ENCODE results near the gene ATXN2L.

Gene ATXN2L

GRCh38 chr16:28875134-28876018, 52.6 kb downstream of the ATXN2L start:
- TF ChIP-seq, protein P1, sequence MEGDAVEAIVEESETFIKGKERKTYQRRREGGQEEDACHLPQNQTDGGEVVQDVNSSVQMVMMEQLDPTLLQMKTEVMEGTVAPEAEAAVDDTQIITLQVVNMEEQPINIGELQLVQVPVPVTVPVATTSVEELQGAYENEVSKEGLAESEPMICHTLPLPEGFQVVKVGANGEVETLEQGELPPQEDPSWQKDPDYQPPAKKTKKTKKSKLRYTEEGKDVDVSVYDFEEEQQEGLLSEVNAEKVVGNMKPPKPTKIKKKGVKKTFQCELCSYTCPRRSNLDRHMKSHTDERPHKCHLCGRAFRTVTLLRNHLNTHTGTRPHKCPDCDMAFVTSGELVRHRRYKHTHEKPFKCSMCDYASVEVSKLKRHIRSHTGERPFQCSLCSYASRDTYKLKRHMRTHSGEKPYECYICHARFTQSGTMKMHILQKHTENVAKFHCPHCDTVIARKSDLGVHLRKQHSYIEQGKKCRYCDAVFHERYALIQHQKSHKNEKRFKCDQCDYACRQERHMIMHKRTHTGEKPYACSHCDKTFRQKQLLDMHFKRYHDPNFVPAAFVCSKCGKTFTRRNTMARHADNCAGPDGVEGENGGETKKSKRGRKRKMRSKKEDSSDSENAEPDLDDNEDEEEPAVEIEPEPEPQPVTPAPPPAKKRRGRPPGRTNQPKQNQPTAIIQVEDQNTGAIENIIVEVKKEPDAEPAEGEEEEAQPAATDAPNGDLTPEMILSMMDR (IDR thresholded peaks at IDR 0.05; ENCODE audit: low read length): peak; percentile 20; the same call in 1 of the 2 replicates
- no peak for TF ChIP-seq EZH2 (IDR thresholded peaks at IDR 0.05; ENCODE audit: borderline replicate concordance, low read length)
- Histone ChIP-seq H2AFZ (ENCODE audit: low read length) (no peak overlapping the region), H3K79me2 (ENCODE audit: insufficient read depth, low read length) (no peaks in the 10 kb centered on the region), H3K4me3 (ENCODE audit: low read depth, low read length, poor library complexity, severe bottlenecking) (no peak overlapping the region), H3K9me2 (ENCODE audit: low read depth, low read length) (no peaks in the 10 kb centered on the region), H4K20me1 (ENCODE audit: insufficient read depth, low read length) (no peaks in the 10 kb centered on the region), H3K4me1 (ENCODE audit: insufficient read depth, low read length, severe bottlenecking) (peaks cover 17% of the 10 kb centered on the region), H3K4me2 (ENCODE audit: low read length) (no peak overlapping the region), H3K27ac (ENCODE audit: low read depth, low read length, poor library complexity, severe bottlenecking) (no peak overlapping the region), H3K27me3 (ENCODE audit: insufficient read depth, low read length) (no peaks in the 10 kb centered on the region), H3K9me3 (ENCODE audit: low read length) (no peaks in the 10 kb centered on the region), H3K9ac (ENCODE audit: low read length) (no peak overlapping the region), H3F3A (ENCODE audit: insufficient read depth, low read length) (no peaks in the 10 kb centered on the region), H3K36me3 (ENCODE audit: insufficient read depth, low read length) (peaks cover 31% of the 10 kb centered on the region)

DNA sequence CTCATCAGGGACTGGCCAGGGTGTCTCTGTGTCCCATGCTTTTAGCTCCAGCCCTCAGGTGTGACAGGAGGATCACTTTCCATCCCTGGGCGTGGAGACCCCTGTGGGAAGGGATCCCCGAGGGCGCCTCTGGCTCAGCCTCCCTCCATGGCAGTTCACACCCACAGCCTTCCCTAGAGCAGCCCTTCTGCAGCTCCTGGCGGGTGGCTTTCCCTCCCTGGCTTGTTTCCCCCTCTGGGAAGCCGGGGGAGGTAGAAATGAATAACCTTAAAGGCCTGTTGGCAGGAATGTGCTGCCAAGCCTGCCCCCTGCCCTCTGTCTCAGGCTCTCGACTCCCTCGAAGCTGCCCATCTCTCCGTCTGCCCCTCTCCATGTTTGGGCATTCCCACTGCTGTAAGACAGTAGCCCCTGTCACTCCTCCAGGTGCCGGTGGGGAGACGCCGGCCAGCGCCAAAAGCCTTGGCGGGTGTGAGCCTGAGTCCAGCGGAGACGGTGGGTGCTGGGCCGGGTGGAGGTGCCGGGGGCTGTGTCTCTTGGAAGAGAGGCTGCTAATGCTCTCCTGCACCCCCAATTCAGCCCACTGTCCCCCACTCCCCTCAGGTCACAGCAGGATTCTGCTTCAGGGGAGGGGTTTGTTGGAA, 53.3 kb downstream of the ATXN2L start:
- Histone ChIP-seq H3K4me3 (ENCODE audit: low read depth, low read length, poor library complexity, severe bottlenecking) (no peak overlapping the region), H3F3A (ENCODE audit: insufficient read depth, low read length) (no peaks in the 10 kb centered on the region), H3K9me3 (ENCODE audit: low read length) (no peaks in the 10 kb centered on the region), H3K4me2 (ENCODE audit: low read length) (no peak overlapping the region), H3K27ac (ENCODE audit: low read depth, low read length, poor library complexity, severe bottlenecking) (no peak overlapping the region), H3K9me2 (ENCODE audit: low read depth, low read length) (no peaks in the 10 kb centered on the region), H3K36me3 (ENCODE audit: insufficient read depth, low read length) (peaks cover 29% of the 10 kb centered on the region), H4K20me1 (ENCODE audit: insufficient read depth, low read length) (no peaks in the 10 kb centered on the region), H3K4me1 (ENCODE audit: insufficient read depth, low read length, severe bottlenecking) (peaks cover 18% of the 10 kb centered on the region), H3K79me2 (ENCODE audit: insufficient read depth, low read length) (no peaks in the 10 kb centered on the region), H2AFZ (ENCODE audit: low read length) (no peak overlapping the region), H3K27me3 (ENCODE audit: insufficient read depth, low read length) (no peaks in the 10 kb centered on the region), H3K9ac (ENCODE audit: low read length) (no peak overlapping the region)
- TF ChIP-seq, protein P1 (IDR thresholded peaks at IDR 0.05; ENCODE audit: low read length): no peak
- no peak for TF ChIP-seq EZH2 (IDR thresholded peaks at IDR 0.05; ENCODE audit: borderline replicate concordance, low read length)

DNA sequence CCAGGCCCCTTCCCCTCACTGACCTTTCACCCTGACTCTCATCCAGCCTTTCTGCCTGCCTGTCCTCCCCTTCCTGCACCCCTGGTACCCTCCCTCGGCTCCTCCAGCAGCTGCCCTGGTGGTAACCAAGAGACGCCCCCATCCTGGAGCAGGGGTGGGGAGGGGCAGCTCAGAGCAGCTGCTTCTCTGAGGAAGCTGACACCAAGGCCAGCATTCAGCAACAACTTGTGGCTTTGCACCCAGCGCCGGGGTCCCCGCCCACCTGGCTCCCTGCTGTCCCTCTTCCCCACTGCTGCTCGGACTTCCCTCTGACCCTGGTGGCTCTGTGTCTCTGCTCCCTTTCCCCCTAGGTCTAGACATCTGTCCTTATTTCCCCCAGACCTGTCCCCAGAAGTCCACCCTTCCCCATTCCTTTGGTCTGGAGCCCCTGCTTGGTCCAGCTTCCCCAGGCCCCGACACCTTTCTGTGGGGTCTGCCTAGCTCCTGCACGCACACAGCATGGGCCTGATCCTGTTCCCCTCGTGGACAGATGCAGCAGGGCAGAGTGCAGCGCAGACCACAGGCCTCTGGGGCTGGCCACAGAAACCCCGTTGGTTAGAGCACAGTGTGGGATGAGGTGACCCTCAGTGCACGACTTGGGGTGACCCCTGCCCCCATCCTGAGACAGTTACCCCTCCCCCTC, 54.3 kb downstream of the ATXN2L start:
- H3K27me3 ChIP-seq (ENCODE audit: insufficient read depth, low read length): no peaks in the 10 kb centered on the region
- no peak overlapping the region for H3K9ac ChIP-seq (ENCODE audit: low read length)
- no peaks in the 10 kb centered on the region for H3K9me3 ChIP-seq (ENCODE audit: low read length)
- H3K4me1 ChIP-seq (ENCODE audit: insufficient read depth, low read length, severe bottlenecking): peaks cover 18% of the 10 kb centered on the region
- H4K20me1 ChIP-seq (ENCODE audit: insufficient read depth, low read length): no peaks in the 10 kb centered on the region
- no peak for TF ChIP-seq EZH2 (IDR thresholded peaks at IDR 0.05; ENCODE audit: borderline replicate concordance, low read length)
- TF ChIP-seq, protein P1 (IDR thresholded peaks at IDR 0.05; ENCODE audit: low read length): no peak
- H3K27ac ChIP-seq (ENCODE audit: low read depth, low read length, poor library complexity, severe bottlenecking): no peak overlapping the region
- no peaks in the 10 kb centered on the region for H3F3A ChIP-seq (ENCODE audit: insufficient read depth, low read length)
- no peaks in the 10 kb centered on the region for H3K9me2 ChIP-seq (ENCODE audit: low read depth, low read length)
- no peak overlapping the region for H3K4me2 ChIP-seq (ENCODE audit: low read length)
- H3K79me2 ChIP-seq (ENCODE audit: insufficient read depth, low read length): no peaks in the 10 kb centered on the region
- no peak overlapping the region for H2AFZ ChIP-seq (ENCODE audit: low read length)
- H3K36me3 ChIP-seq (ENCODE audit: insufficient read depth, low read length): peaks cover 19% of the 10 kb centered on the region; the same call in 1 of the 2 replicates
- no peak overlapping the region for H3K4me3 ChIP-seq (ENCODE audit: low read depth, low read length, poor library complexity, severe bottlenecking)

All from OCI-LY1 (cell line).